HG02852 (cell line): ENCODE measurements around the gene GNAS.

Experiments
- ATAC-seq: cut with Tn5 transposase; IDR thresholded peaks from one replicate; pipeline ENCODE4 v1.9.1; 2021; ENCODE audit warnings: mild to moderate bottlenecking, moderate library complexity; ENCODE audit not compliant: unreplicated experiment

Gene GNAS

GRCh38 chr20:58895448-58896180 is 43.1 kb downstream of the GNAS start:
- ATAC-seq, result no peak

GRCh38 chr20:58896820-58897219 is 44.3 kb downstream of the GNAS start:
- ATAC-seq, result no peak

GRCh38 chr20:58897488-58897887 is 45.0 kb downstream of the GNAS start:
- no peak for ATAC-seq

DNA sequence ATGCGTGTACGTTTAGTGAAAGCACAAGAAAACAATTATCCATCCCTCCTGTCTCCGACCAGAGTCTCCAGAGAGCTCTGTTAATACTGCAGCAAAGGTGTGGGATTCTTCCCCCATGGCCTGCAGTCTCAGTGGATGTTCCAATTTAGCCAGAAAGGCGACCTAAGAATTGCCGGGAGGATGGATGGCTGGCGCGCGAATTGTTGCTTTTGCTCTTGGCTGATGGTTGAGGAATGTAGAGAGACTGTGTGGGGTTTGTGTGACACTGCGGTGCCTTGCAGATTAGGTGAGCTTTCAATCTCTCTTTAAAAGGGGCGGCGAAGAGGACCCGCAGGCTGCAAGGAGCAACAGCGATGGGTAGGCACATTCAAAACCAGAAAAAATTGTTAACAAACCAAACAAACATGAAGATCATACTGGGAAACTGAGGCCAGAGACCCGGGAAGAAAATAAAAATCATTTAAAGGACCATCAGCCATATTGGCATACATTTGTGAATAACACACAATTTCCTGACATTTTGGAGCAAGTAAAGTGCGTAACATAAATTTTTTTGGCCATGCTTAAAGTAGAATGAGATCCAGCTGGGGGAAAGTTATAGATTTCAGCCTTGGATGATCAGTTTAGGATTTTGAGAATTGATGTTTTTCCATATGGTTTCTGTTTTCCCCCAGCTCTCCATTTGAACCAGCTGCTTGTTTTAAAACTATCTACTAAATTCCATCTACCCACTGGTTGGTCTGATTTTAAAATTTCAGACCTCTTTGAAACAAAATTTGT is 46.3 kb downstream of the GNAS start:
- no peak for ATAC-seq

GRCh38 chr20:58899512-58899911 is 47.0 kb downstream of the GNAS start:
- ATAC-seq, result no peak

GRCh38 chr20:58900397-58900796 is 47.9 kb downstream of the GNAS start:
- ATAC-seq, result no peak

DNA sequence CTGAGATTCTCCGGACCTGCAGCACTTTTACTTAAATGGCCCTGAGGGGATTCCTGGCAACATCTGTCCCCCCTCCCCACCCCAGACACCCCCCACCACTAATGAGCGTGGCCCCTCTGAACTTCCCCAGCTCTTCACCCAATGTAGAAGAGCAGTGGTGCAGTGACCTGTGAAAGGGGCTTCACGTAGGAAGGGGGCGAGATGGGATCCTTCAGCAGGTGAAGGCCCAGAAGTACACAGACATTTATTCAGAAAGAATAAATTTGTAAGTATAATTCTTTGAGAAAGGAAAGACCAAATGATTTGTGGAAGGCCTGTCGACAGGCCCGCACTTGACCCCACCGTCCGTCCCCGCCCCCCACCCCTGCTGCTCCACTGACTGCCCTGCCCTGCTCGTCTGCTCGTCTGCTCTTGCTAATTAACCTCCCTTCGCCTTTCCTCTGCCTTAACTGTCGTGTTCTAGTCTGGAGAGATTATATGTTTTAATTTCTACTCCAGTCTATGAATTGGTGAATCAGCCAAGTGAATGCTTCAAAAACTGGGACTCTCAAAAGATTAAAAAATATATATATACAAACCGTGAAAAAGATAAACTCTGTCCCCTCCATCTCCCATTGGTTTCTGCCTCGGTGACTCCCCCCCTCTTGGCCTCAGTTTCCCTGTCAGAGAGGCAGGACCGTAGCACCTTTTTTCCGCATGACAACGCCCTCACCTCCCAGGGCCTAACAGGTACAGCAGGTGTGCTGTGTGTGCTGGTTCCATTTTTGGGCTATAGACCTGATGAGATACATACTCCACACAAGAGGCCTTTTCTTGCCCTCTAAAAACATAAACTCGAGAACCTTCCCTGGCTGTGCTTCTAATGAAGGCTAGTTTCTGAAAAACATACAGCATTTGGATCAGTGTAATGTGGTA is 49.2 kb downstream of the GNAS start:
- ATAC-seq, result no peak

DNA sequence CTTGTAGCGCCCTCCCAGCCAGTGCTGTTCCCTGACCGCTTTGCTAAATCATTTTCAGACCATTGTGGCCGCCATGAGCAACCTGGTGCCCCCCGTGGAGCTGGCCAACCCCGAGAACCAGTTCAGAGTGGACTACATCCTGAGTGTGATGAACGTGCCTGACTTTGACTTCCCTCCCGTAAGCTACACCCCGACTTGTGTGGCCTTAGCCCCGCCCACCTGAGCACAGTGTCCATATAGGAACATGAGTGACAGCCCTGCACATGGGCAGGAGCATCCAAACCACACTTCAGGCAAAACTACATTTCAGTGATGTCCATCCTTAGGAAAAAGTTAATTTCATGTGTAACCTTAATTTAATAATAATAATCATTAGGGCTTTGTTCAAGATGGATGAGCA is 51.1 kb downstream of the GNAS start:
- ATAC-seq, result no peak

- ATAC-seq, result no peak
These were observed 52.7 kb downstream of the GNAS start for GRCh38 chr20:58905236-58905635.

DNA sequence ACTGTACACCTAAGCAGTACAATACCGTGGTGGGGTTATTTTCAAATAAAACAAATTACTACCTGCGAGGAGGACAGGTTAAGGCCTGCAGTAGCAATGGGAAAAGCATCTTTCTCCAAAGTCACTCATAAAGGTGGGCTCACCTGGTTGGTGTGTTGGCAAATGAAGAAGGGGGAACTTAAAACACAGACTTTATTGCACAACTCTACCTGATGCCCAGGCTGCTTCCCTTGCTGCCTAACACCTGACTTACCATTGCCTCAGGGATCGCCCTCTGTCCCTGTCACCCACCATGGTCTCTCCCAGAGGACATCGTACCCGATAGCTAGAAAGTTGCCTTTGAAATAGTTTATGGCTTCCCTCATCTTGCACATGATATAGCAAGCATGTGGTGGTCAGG is 53.6 kb downstream of the GNAS start:
- ATAC-seq, result no peak

DNA sequence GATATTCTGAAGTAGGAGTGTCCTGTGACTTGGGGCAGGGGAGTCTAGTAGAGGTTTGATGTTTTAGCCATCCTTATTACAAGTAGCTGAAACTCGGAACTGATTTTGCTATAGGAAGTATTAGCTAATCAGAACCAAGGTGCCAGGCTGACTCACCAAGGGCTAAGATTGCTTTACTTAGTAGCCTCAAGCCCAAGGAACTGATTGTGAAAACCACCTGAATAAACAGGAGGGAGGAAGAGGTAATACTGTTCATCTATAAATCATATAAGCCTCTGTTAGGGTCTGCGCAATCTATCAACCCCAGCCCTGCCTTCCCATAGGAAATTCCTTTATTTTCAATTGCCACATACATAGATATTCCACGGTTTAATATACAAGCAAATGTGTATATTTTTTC is 54.4 kb downstream of the GNAS start:
- no peak for ATAC-seq

DNA sequence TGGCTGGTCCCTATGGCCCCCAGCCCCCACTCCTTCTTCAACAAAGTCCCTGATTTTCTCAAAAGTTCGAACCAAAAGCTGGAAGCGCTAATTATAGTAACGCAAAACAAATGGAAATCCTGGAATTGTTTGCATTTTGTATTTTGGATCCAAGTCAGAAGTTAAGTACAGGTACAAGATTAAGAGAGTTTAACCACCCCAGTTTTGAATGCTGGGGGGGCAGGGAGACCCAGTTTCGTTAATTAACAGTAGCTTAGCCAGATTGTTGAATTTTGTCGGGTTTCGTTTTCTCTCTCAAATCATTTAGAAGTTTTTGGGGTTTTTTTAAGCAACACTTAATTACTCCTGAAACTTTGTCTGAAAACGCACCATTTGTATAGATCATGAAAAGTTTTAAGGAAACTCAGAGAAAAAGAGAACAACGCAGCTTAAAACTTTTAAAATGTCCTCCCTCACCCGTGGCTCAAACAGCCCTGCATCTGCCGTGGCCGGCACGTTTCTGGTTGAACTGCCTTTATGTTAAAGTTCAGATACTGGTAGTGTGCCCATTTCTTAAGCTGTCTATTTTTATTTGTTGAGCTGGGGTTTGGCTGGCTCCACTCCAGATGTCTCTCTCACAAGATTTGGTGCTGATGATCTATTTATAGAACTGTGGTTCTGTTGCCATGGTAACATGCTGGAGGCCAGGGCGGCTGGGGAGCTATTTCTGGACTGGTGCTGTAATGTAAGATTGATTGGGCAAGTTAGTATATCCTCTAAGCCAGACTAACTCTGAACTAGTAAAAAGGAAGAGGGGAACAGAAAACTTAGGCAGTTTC is 55.0 kb downstream of the GNAS start:
- peak; percentile 85 for ATAC-seq

GRCh38 chr20:58908221-58908620 is 55.7 kb downstream of the GNAS start:
- ATAC-seq, result peak; percentile 3

- no peak for ATAC-seq
These were observed 56.4 kb downstream of the GNAS start for GRCh38 chr20:58908941-58909340.

DNA sequence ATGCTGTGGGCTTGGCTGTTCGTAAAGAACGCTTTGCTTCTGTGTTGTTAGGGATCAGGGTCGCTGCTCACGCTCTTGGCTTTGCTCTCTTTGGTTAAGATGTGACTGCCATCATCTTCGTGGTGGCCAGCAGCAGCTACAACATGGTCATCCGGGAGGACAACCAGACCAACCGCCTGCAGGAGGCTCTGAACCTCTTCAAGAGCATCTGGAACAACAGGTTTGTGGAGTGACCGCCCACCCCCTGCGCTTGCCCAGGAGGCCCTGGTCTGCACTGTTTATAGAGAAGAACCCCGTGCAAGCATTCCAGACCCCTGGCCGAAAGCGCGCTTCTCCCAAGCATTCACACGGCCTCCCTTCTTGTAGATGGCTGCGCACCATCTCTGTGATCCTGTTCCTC is 57.1 kb downstream of the GNAS start:
- ATAC-seq, result no peak

- no peak for ATAC-seq
These were observed 58.0 kb downstream of the GNAS start for GRCh38 chr20:58910473-58910872.

DNA sequence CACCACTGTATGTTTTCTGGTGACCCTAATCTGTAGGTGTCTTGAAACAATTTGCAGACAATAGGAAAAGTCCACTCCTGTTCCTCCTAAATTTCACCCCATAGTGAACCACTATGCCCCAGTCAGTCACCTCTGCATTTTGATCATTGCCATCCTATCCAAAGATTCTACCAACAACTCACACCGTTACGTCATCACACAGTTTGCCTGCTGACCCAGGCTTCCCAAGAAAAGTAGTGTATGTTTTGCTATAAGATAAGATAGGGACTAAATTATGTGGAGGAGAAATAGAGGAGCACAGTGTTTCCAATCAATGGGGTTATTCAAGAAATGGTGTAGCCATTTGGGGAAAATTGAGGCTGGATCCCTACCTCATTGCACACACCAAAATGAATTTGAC is 58.8 kb downstream of the GNAS start:
- no peak for ATAC-seq

DNA sequence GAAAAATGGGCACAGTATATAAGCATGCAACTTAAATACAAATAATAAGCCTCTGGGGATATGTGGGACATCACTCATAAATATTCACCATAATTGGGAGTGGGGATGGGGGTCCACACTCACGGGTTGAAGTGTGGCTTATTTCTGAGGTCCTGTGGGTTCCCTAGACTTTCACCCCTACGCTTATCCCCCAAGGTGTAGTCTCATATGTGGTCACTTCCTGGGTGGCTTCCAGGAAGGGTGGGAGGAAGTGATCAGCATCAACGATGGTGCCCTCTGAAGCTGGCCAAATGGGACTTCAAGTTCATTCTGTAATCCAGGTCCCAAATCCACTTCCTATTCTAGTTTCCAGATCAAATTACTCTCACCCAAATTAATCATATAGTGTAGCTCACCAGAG is 59.5 kb downstream of the GNAS start:
- no peak for ATAC-seq

GRCh38 chr20:58913079-58913478 is 60.6 kb downstream of the GNAS start:
- ATAC-seq, result no peak

DNA sequence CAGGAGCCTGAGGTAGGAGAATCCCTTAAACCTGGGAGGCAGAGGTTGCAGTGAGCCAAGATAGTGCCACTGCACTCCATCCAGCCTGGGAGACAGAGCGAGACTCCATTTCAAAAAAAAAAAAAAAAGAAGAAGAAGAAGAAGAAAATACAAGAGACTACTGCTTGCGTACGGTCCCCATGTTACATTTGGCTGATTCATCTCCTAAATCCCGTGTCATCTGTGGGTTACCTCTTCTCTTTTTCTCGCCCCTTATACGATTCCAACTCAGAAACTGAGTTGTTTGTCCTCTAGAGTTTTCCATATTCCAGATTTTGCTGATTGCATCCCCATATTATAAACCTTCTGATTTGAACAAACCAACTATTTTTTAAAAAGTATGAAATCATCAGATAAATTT is 66.1 kb downstream of the GNAS start:
- ATAC-seq, result no peak

- no peak for ATAC-seq
These were observed 69.0 kb downstream of the GNAS start for GRCh38 chr20:58921564-58921963.
